DND-41 (cell line): ENCODE measurements around the gene PLEKHA7.

Experiments
- EZH2 ChIP-seq: IDR thresholded peaks from 3 replicates; pipeline ENCODE4 v1.6.1; 2012; ENCODE audit warnings: borderline replicate concordance, low read depth, mild to moderate bottlenecking, moderate library complexity, low read length, inconsistent platforms; ENCODE audit not compliant: severe bottlenecking
- TF ChIP-seq, protein P1 (sequence below): IDR thresholded peaks from 2 replicates; pipeline ENCODE4 v1.5.1; 2012; ENCODE audit warnings: borderline replicate concordance, low read length, moderate library complexity, mild to moderate bottlenecking; ENCODE audit not compliant: poor library complexity, severe bottlenecking; ENCODE audit errors: extremely low read depth

DNA sequence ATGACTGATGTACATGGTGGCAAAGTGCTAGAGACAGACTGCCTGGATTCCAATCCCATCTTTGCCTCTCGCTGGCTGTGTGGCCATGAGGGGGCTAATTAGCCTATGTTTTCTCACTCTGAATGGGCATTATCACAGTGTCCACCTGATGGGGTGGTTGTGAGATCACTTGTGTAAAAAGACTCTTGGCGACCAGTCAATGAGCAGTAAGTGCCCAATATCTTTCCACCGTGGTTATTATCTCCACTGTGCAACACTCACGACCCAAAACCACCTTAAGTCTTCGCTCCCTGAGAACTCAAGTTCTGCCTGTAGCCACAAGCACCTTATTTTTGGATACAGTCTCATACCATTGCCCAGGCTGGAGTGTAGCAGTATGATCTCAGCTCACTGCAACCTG, 52.1 kb downstream of the PLEKHA7 start:
- TF ChIP-seq, protein P1, sequence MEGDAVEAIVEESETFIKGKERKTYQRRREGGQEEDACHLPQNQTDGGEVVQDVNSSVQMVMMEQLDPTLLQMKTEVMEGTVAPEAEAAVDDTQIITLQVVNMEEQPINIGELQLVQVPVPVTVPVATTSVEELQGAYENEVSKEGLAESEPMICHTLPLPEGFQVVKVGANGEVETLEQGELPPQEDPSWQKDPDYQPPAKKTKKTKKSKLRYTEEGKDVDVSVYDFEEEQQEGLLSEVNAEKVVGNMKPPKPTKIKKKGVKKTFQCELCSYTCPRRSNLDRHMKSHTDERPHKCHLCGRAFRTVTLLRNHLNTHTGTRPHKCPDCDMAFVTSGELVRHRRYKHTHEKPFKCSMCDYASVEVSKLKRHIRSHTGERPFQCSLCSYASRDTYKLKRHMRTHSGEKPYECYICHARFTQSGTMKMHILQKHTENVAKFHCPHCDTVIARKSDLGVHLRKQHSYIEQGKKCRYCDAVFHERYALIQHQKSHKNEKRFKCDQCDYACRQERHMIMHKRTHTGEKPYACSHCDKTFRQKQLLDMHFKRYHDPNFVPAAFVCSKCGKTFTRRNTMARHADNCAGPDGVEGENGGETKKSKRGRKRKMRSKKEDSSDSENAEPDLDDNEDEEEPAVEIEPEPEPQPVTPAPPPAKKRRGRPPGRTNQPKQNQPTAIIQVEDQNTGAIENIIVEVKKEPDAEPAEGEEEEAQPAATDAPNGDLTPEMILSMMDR, result no peak
- no peak for TF ChIP-seq EZH2
